Esophagus muscularis mucosa (tissue), 4 donors: ENCODE data around the gene USPL1. TPM values are rescaled to one million over a fixed set of nuclear protein-coding genes. Genes with fewer than 3 reads are reported as not detected.

Experiments
- DNase-seq: peaks from one replicate; pipeline ENCODE4 v3.0.0-alpha.2; 2017; ENCODE audit errors: extremely low spot score
- H3K27ac ChIP-seq, 4 donors: fragments of 200-600 bp; sonication (generic); replicated peaks in 1 of 4; 1 replicate in 3 of 4; 2 replicates in 1 of 4; pipeline ENCODE4 v1.5.1; 2016 to 2019; ENCODE audit warnings: mild to moderate bottlenecking in 1 of 4
- H3K27me3 ChIP-seq, 4 donors: fragments of 200-600 bp; sonication (generic); one replicate each; pipeline versions ENCODE4 v1.5.1 to v1.6.0; 2016 to 2019
- H3K36me3 ChIP-seq, 4 donors: fragments of 200-600 bp; sonication (generic); one replicate each; pipeline ENCODE4 v1.5.1; 2016 to 2019
- H3K4me1 ChIP-seq, 4 donors: fragments of 200-600 bp; sonication (generic); one replicate each; pipeline ENCODE4 v1.5.1; 2016 to 2019
- H3K4me3 ChIP-seq, 4 donors: fragments of 200-600 bp; sonication (generic); 1 replicate in 2 of 4; 2 replicates in 2 of 4; pipeline ENCODE4 v1.5.1; 2016 to 2019; ENCODE audit warnings: mild to moderate bottlenecking in 4 of 4, moderate library complexity in 1 of 4
- H3K9me3 ChIP-seq, 4 donors: fragments of 200-600 bp; sonication (generic); 1 replicate in 3 of 4; 2 replicates in 1 of 4; pipeline ENCODE4 v1.5.1; 2016 to 2019
- EP300 ChIP-seq: sonication (generic); formaldehyde crosslinking; IDR thresholded peaks from one replicate; pipeline ENCODE4 v1.6.1; 2017; ENCODE audit warnings: antibody characterized with exemption
- POLR2A ChIP-seq: fragments of 450-650 bp; IDR thresholded peaks from one replicate; pipeline ENCODE4 v1.6.1; 2017; ENCODE audit warnings: antibody characterized with exemption, moderate library complexity, mild to moderate bottlenecking, low read depth
- POLR2AphosphoS5 ChIP-seq, 2 donors: sonication (generic); formaldehyde crosslinking; IDR thresholded peaks; one replicate each; pipeline ENCODE4 v1.6.1; 2017; ENCODE audit warnings: antibody characterized with exemption in 2 of 2
- WGBS: methylation state at CpG from one replicate; pipeline ENCODE4 v1.1.5; 2018; 5-methylcytosine and 5-hydroxymethylcytosine counted together
- intact Hi-C: fragments of 100-400 bp; cut with DNase I; formaldehyde crosslinking; loops from one replicate; pipeline ENCODE4 v1.15.1; 2023
- total RNA-seq, 4 donors: library from RNA; depleted of rRNA; stranded (reverse); fragments of >200 nt; gene quantifications; one replicate each; pipeline versions ENCODE4 v1.1.0 to v1.2.1, GENCODE V29; 2016
- TF ChIP-seq, protein P1 (sequence below), 3 experiments: fragments of 200-600 bp in 2 of 3; fragments of 450-650 bp in 1 of 3; sonication (generic) in 2 of 3; IDR thresholded peaks; one replicate each; pipeline ENCODE4 v1.5.1; 2017 to 2019; ENCODE audit warnings: antibody characterized with exemption in 3 of 3, mild to moderate bottlenecking in 2 of 3, moderate library complexity in 1 of 3

USPL1 gene
- total RNA-seq, 4 donors from 2014 or later: 13.2 to 21.6 (median 19.4) TPM

DNA sequence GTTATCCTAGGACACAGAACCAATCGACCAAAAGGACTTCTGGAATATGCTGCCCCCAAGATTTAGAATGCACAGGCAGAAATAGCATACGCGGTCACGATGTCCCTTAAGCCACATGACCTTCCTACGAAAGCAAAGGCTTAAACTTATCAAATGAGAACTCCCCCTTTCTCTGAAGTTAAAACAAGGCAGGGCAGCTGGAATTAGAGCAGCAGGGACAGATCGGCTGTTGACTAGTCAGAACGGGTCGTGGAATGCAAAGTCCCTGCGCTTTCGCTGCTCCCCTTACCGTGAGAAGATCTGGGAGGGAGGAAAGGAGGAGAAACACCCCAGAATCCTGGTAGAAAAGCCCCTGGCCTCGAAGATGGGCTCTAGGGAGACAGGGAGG, 799 bp upstream of the USPL1 start:
- 0% methylated on average over 11 of the region's 12 CpGs for WGBS
- Histone ChIP-seq H3K27me3 (no peaks in the 10 kb centered on the region), H3K4me3 (peak overlapping the region; percentile 78 to 95 (median 90)), H3K36me3 (no peaks in the 10 kb centered on the region), H3K27ac (peak overlapping the region; percentile 97 to 100 (median 99)), H3K9me3 (no peaks in the 10 kb centered on the region), H3K4me1 (peaks cover 15 to 40% (median 38%) of the 10 kb centered on the region in 4 donors)
- TF ChIP-seq EP300 (peak; percentile 8), POLR2AphosphoS5 (IDR thresholded peaks at IDR 0.05) (peak; percentile 87 to 92), POLR2A (peak; percentile 3)
- TF ChIP-seq, protein P1, sequence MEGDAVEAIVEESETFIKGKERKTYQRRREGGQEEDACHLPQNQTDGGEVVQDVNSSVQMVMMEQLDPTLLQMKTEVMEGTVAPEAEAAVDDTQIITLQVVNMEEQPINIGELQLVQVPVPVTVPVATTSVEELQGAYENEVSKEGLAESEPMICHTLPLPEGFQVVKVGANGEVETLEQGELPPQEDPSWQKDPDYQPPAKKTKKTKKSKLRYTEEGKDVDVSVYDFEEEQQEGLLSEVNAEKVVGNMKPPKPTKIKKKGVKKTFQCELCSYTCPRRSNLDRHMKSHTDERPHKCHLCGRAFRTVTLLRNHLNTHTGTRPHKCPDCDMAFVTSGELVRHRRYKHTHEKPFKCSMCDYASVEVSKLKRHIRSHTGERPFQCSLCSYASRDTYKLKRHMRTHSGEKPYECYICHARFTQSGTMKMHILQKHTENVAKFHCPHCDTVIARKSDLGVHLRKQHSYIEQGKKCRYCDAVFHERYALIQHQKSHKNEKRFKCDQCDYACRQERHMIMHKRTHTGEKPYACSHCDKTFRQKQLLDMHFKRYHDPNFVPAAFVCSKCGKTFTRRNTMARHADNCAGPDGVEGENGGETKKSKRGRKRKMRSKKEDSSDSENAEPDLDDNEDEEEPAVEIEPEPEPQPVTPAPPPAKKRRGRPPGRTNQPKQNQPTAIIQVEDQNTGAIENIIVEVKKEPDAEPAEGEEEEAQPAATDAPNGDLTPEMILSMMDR (IDR thresholded peaks at IDR 0.05): no peak
- peak; percentile 94 for DNase-seq
- intact Hi-C loops: loop anchor here (2.0 to 5.0 kb wide), 2 partner anchors 152 to 210 kb away; partner anchors contain the start of gene HMGB1

DNA sequence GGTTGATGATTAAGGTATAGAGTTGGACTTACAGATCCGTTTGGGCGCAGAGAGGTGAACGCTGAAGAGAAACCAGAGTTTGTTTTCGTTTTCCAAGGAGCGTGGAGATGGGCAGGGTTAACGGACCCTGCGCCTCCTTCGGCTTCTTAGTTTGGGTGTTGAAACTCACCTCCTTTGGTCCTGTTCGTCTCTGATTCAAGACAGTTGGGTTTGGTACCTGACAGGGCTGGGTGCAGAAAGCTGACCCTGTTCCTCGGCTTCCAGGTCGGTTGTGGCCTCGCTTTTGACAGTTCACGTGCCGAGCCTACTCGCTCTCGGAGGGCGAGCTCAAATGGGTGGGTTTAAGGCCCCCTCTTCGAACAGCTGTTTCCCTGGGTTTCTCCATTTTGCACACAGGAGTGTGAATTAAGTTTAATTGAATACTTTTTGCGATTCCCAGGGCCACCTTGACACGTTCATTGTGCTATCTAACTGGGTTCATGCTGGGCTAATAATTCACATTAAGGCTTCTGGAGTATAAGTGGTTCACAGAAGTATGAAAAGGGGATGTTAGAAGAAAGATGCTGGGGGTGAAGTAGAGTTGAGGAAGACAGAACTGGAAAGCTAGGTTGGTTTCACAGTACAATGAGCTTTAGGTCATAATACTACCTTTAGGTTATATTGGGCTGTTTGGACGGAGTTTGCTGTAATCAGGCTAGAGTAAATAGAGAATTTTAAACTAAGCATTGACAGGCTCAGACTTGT, 638 bp downstream of the USPL1 start:
- intact Hi-C loops: loop anchor here (5.0 kb wide), 1 partner anchor 211 kb away; no protein-coding TSS in a partner anchor
- Histone ChIP-seq H3K4me3 (peak overlapping the region; percentile 78 to 95 (median 90)), H3K36me3 (peaks cover 2 to 9% (median 6%) of the 10 kb centered on the region in 4 donors), H3K27me3 (no peaks in the 10 kb centered on the region), H3K27ac (peak overlapping the region; percentile 90 to 100 (median 98)), H3K9me3 (no peaks in the 10 kb centered on the region), H3K4me1 (peaks cover 19 to 48% (median 42%) of the 10 kb centered on the region in 4 donors)
- TF ChIP-seq, protein P1 (IDR thresholded peaks at IDR 0.05): no peak
- TF ChIP-seq POLR2AphosphoS5 (IDR thresholded peaks at IDR 0.05) (no peak), EP300 (no peak), POLR2A (no peak)
- no peak for DNase-seq
- under 1% methylated on average over 21 of the region's 21 CpGs for WGBS

DNA sequence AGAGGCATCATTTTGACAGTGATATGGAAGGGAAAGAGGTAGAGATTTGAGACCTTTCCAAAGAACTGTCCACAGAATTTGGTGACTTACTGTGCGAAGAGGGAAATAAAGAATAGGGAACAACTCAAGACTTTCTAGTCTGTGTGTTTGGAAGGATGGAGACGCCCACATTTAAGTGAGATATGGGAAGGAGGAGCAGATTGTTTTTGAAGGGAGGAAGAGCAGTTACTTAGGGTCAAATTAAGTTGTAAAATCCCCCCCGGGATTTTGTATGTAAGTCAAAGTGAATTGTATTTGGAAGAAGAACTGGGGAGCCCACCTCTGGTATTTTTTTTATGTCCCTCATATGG, 1.2 kb downstream of the USPL1 start:
- Histone ChIP-seq H3K4me3 (peak overlapping the region; percentile 78 to 95 (median 90)), H3K36me3 (peaks cover 5 to 14% (median 9%) of the 10 kb centered on the region in 4 donors), H3K9me3 (no peaks in the 10 kb centered on the region), H3K4me1 (peaks cover 19 to 53% (median 42%) of the 10 kb centered on the region in 4 donors), H3K27ac (peak overlapping the region; percentile 90 to 100 (median 98)), H3K27me3 (no peaks in the 10 kb centered on the region)
- no peak for DNase-seq
- 41% methylated on average over 3 of the region's 3 CpGs for WGBS
- TF ChIP-seq POLR2AphosphoS5 (IDR thresholded peaks at IDR 0.05) (no peak), EP300 (no peak), POLR2A (no peak)
- TF ChIP-seq, protein P1 (IDR thresholded peaks at IDR 0.05): no peak
- intact Hi-C loops: loop anchor here (5.0 kb wide), 1 partner anchor 212 kb away; no protein-coding TSS in a partner anchor

DNA sequence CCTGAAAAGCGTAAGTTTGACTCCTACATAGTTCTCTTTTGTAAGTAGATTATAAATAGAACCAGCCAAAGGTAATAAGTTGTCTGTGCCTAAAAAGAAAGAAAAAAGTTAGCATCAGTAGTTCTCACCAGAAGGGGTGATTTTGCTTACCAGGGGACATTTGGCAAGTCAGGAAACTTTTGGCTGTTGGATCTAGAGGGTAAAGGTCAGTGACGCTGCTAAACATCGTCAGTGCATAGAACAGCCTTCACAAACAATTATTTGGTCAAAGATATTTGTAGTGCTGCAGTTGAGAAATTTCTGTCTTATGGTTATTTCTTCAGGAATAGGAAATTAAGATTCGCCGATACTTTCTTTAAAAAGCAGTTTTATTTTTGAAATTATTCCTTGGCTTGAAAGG, 2.0 kb downstream of the USPL1 start:
- Histone ChIP-seq H3K4me3 (peak overlapping the region in 3 of 4 donors; percentile 6 to 93 (median 9)), H3K27ac (peak overlapping the region in 1 of 4 donors; percentile 100), H3K36me3 (peaks cover 5 to 22% (median 13%) of the 10 kb centered on the region in 4 donors), H3K27me3 (no peaks in the 10 kb centered on the region), H3K9me3 (no peaks in the 10 kb centered on the region), H3K4me1 (peaks cover 19 to 53% (median 40%) of the 10 kb centered on the region in 4 donors)
- no peak for TF ChIP-seq POLR2A
- TF ChIP-seq, protein P1 (IDR thresholded peaks at IDR 0.05): no peak
- DNase-seq: no peak
- intact Hi-C loops: loop anchor here (5.0 kb wide), 3 partner anchors 53 to 248 kb away; no protein-coding TSS in a partner anchor
- WGBS: 74% methylated on average over 5 of the region's 5 CpGs
